ENCODE results near the gene SPRED1. TPM values are rescaled to one million over a fixed set of nuclear protein-coding genes. Genes with fewer than 3 reads are reported as not detected.

The SPRED1 gene
- total and polyA plus RNA-seq, 9 of the 15 experiments (the other 6 are each of a cell fraction or from before 2014, with no cell fraction given): 2.8 to 17.4 (median 7.9) TPM

DNA sequence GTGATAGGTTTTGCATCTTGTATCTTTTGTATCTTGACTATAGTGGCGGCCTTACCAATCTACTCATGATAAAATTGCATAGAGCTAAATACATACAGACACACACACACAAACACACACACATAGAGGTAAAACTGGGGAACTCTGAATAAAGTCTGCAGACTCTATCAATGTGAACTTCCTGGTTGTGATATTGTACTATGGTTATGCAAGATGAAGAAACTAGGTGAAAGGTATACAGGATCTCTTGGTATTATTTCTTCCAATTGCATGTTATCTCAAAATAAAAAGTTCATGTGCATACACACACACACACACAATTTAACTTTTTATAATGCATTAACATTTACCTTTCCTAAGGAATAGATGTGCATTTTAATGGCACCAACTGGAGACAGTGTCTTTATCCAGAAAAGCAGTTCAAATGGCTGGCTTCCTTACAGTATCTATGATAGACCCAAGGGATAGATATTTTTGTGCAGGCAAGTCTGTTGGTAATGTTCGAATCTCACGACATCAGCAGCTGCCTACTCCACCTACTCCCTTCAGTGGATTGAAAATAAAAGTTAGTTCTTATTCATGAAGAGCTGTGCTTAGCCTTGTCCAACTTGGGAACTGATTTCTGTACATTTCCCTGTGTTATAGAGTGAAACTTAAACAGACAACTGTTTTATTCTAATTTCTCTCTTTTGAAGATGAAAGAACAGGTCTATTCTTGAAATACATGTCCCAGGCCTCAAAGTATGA is 46.9 kb upstream of the SPRED1 start:
- BruUV-seq (replicated peaks): no TSS peak
- Histone ChIP-seq H3K36me3 (ENCODE audit: control insufficient read depth, insufficient read depth, low read length) (no peaks in the 10 kb centered on the region), H3K4me2 (ENCODE audit: insufficient read depth, low read length) (no peak overlapping the region), H3K9ac (ENCODE audit: insufficient read depth in 1 of 2, low read depth in 2 of 2, low read length in 2 of 2) (no peak overlapping the region), H4K20me1 (replicated peaks; ENCODE audit: control insufficient read depth, insufficient read depth, low read length) (no peaks in the 10 kb centered on the region), H3K4me3 (no peak overlapping the region), H2AFZ (ENCODE audit: low read depth, low read length) (no peak overlapping the region), H3K4me1 (replicated peaks in 1 of 2; ENCODE audit: control insufficient read depth in 2 of 2, insufficient read depth in 2 of 2, low read length in 2 of 2) (no peaks in the 10 kb centered on the region), H3K27ac (ENCODE audit: extremely low read depth, low read depth, low read length) (no peak overlapping the region), H3K9me1 (ENCODE audit: control insufficient read depth, insufficient read depth, low read length) (no peaks in the 10 kb centered on the region), H3K27me3 (ENCODE audit: control insufficient read depth in 2 of 2, insufficient read depth in 2 of 2, low read length in 2 of 2) (peaks cover 7 to 8% of the 10 kb centered on the region in 2 experiments; a peak in 3 of 5 replicates), H3K9me3 (replicated peaks; ENCODE audit: control insufficient read depth, insufficient read depth, low read depth, low read length) (no peaks in the 10 kb centered on the region), H3K79me2 (ENCODE audit: control insufficient read depth, insufficient read depth, low read length) (no peaks in the 10 kb centered on the region)
- in situ Hi-C loops (cut with MboI) (no loop called here), intact Hi-C loops (cut with micrococcal nuclease) (no loop called here)
- POLR2A ChIA-PET: no interaction called here
- CTCF ChIA-PET (ENCODE audit: low intra/inter-chr PET ratio): no interaction called here
- FAIRE-seq (no peak), DNase-seq (ENCODE audit: extremely low read depth in 1 of 4, low spot score in 3 of 4) (no peak), ATAC-seq (no peak)
- TF ChIP-seq ZNF79 (CRISPR knock-in tag; IDR thresholded peaks at IDR 0.05; ENCODE audit: low read depth) (no peak), MEIS2 (IDR thresholded peaks at IDR 0.05; ENCODE audit: partially characterized antibody) (no peak), ATF1 (CRISPR knock-in tag; IDR thresholded peaks at IDR 0.05) (no peak), ATF1 (tag; IDR thresholded peaks at IDR 0.05) (no peak), CXXC5 (CRISPR knock-in tag; IDR thresholded peaks at IDR 0.05) (no peak), SMAD2 (IDR thresholded peaks at IDR 0.05; ENCODE audit: low read depth, low read length) (no peak), RBM14 (IDR thresholded peaks at IDR 0.05; ENCODE audit: borderline replicate concordance, insufficient read depth, low read depth, low read length) (no peak), TRIM24 (IDR thresholded peaks at IDR 0.05) (no peak), ARID2 (IDR thresholded peaks at IDR 0.05) (no peak)
- TF ChIP-seq, protein P1, sequence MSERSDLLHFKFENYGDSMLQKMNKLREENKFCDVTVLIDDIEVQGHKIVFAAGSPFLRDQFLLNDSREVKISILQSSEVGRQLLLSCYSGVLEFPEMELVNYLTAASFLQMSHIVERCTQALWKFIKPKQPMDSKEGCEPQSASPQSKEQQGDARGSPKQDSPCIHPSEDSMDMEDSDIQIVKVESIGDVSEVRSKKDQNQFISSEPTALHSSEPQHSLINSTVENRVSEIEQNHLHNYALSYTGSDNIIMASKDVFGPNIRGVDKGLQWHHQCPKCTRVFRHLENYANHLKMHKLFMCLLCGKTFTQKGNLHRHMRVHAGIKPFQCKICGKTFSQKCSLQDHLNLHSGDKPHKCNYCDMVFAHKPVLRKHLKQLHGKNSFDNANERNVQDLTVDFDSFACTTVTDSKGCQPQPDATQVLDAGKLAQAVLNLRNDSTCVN (CRISPR knock-in tag; IDR thresholded peaks at IDR 0.05): no peak
- TF ChIP-seq, protein P2, sequence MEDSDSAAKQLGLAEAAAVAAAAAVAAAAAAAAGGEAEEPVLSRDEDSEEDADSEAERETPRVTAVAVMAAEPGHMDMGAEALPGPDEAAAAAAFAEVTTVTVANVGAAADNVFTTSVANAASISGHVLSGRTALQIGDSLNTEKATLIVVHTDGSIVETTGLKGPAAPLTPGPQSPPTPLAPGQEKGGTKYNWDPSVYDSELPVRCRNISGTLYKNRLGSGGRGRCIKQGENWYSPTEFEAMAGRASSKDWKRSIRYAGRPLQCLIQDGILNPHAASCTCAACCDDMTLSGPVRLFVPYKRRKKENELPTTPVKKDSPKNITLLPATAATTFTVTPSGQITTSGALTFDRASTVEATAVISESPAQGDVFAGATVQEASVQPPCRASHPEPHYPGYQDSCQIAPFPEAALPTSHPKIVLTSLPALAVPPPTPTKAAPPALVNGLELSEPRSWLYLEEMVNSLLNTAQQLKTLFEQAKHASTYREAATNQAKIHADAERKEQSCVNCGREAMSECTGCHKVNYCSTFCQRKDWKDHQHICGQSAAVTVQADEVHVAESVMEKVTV (CRISPR knock-in tag; IDR thresholded peaks at IDR 0.05): no peak
- TF ChIP-seq, protein P3, sequence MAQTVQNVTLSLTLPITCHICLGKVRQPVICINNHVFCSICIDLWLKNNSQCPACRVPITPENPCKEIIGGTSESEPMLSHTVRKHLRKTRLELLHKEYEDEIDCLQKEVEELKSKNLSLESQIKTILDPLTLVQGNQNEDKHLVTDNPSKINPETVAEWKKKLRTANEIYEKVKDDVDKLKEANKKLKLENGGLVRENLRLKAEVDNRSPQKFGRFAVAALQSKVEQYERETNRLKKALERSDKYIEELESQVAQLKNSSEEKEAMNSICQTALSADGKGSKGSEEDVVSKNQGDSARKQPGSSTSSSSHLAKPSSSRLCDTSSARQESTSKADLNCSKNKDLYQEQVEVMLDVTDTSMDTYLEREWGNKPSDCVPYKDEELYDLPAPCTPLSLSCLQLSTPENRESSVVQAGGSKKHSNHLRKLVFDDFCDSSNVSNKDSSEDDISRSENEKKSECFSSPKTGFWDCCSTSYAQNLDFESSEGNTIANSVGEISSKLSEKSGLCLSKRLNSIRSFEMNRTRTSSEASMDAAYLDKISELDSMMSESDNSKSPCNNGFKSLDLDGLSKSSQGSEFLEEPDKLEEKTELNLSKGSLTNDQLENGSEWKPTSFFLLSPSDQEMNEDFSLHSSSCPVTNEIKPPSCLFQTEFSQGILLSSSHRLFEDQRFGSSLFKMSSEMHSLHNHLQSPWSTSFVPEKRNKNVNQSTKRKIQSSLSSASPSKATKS (CRISPR knock-in tag; IDR thresholded peaks at IDR 0.05): no peak
- TF ChIP-seq, protein P4, sequence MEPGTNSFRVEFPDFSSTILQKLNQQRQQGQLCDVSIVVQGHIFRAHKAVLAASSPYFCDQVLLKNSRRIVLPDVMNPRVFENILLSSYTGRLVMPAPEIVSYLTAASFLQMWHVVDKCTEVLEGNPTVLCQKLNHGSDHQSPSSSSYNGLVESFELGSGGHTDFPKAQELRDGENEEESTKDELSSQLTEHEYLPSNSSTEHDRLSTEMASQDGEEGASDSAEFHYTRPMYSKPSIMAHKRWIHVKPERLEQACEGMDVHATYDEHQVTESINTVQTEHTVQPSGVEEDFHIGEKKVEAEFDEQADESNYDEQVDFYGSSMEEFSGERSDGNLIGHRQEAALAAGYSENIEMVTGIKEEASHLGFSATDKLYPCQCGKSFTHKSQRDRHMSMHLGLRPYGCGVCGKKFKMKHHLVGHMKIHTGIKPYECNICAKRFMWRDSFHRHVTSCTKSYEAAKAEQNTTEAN (CRISPR knock-in tag; IDR thresholded peaks at IDR 0.05): no peak
- 0% methylated on average over 3 of the region's 3 CpGs for WGBS (ENCODE audit: insufficient coverage, low coverage, missing lambda C conversion rate)
